Measurements from ENCODE around the gene USP3. TPM values are rescaled to one million over a fixed set of nuclear protein-coding genes. Genes with fewer than 3 reads are reported as not detected.

The USP3 gene
- total and polyA plus RNA-seq, 9 of the 15 experiments (the other 6 are each of a cell fraction or from before 2014, with no cell fraction given), result 17.3 to 54.3 (median 34.8) TPM

DNA sequence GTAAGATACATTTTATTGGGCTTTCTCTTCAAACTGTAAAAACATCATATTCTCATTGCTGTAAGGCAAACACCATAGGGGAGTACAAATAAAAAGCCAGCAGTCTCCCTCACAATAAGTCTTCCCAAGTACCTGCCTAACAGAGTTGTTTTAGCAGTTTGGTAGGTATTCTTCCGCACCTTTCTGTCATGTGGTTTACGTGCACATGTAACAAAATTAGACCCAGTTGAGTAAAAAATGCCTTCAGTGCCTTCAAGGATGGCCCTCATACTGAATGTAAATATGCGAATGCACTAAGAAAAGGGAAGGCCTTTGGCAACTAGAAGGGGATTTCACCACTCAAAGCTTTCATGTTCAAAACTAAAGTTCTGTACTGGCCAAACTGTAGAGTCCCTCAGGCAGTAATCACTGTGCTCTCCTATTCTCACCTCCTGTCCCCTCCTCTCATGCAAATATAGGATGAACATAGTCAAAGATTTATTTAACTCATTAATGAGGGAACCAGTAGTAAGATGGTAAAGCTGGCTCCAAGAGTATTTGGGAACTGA lies 26.4 kb downstream of the USP3 start:
- TF ChIP-seq ZNF644 (tag; IDR thresholded peaks at IDR 0.05; ENCODE audit: low read depth) (no peak), STAT5A (IDR thresholded peaks at IDR 0.05; ENCODE audit: borderline replicate concordance, low read length) (no peak), FOXA3 (CRISPR knock-in tag; conservative IDR thresholded peaks at IDR 0.05 in 1 of 2, IDR thresholded peaks at IDR 0.05 in 1 of 2) (no peak), MECOM (CRISPR knock-in tag; IDR thresholded peaks at IDR 0.05) (no peak), ZNF561 (CRISPR knock-in tag; conservative IDR thresholded peaks at IDR 0.05) (no peak), RUNX1 (IDR thresholded peaks at IDR 0.05; ENCODE audit: low read depth) (no peak), HNRNPK (IDR thresholded peaks at IDR 0.05; ENCODE audit: low read depth, low read length, poor library complexity, severe bottlenecking) (no peak), NFATC3 (IDR thresholded peaks at IDR 0.05) (no peak), XRCC5 (IDR thresholded peaks at IDR 0.05; ENCODE audit: low read depth, low read length) (no peak), ZNF830 (CRISPR knock-in tag; IDR thresholded peaks at IDR 0.05) (no peak), ETV6 (IDR thresholded peaks at IDR 0.05; ENCODE audit: borderline replicate concordance in 1 of 2, low read depth in 2 of 2, low read length in 1 of 2) (no peak), ETV6 (CRISPR knock-in tag; IDR thresholded peaks at IDR 0.05; ENCODE audit: borderline replicate concordance) (no peak), MAFG (tag; conservative IDR thresholded peaks at IDR 0.05) (no peak)
- TF ChIP-seq, protein P1, sequence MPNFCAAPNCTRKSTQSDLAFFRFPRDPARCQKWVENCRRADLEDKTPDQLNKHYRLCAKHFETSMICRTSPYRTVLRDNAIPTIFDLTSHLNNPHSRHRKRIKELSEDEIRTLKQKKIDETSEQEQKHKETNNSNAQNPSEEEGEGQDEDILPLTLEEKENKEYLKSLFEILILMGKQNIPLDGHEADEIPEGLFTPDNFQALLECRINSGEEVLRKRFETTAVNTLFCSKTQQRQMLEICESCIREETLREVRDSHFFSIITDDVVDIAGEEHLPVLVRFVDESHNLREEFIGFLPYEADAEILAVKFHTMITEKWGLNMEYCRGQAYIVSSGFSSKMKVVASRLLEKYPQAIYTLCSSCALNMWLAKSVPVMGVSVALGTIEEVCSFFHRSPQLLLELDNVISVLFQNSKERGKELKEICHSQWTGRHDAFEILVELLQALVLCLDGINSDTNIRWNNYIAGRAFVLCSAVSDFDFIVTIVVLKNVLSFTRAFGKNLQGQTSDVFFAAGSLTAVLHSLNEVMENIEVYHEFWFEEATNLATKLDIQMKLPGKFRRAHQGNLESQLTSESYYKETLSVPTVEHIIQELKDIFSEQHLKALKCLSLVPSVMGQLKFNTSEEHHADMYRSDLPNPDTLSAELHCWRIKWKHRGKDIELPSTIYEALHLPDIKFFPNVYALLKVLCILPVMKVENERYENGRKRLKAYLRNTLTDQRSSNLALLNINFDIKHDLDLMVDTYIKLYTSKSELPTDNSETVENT (CRISPR knock-in tag; IDR thresholded peaks at IDR 0.05), result no peak
- TF ChIP-seq, protein P2, sequence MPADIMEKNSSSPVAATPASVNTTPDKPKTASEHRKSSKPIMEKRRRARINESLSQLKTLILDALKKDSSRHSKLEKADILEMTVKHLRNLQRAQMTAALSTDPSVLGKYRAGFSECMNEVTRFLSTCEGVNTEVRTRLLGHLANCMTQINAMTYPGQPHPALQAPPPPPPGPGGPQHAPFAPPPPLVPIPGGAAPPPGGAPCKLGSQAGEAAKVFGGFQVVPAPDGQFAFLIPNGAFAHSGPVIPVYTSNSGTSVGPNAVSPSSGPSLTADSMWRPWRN (IDR thresholded peaks at IDR 0.05; ENCODE audit: low read depth), result no peak
- Histone ChIP-seq H3K9me1 (ENCODE audit: control insufficient read depth, insufficient read depth, low read length) (no peaks in the 10 kb centered on the region), H3K27ac (ENCODE audit: extremely low read depth, low read depth, low read length) (no peak overlapping the region), H3K9ac (ENCODE audit: insufficient read depth in 1 of 2, low read depth in 2 of 2, low read length in 2 of 2) (no peak overlapping the region), H3K9me3 (replicated peaks; ENCODE audit: control insufficient read depth, insufficient read depth, low read depth, low read length) (no peaks in the 10 kb centered on the region), H3K4me1 (replicated peaks in 1 of 2; ENCODE audit: control insufficient read depth in 2 of 2, insufficient read depth in 2 of 2, low read length in 2 of 2) (peaks cover 3 to 10% of the 10 kb centered on the region in 2 experiments; a peak in 2 of 5 replicates), H4K20me1 (replicated peaks; ENCODE audit: control insufficient read depth, insufficient read depth, low read length) (no peaks in the 10 kb centered on the region), H3K79me2 (ENCODE audit: control insufficient read depth, insufficient read depth, low read length) (peaks cover 96% of the 10 kb centered on the region), H2AFZ (ENCODE audit: low read depth, low read length) (no peak overlapping the region), H3K4me2 (ENCODE audit: insufficient read depth, low read length) (no peak overlapping the region), H3K27me3 (ENCODE audit: control insufficient read depth in 2 of 2, insufficient read depth in 2 of 2, low read length in 2 of 2) (no peaks in the 10 kb centered on the region), H3K4me3 (no peak overlapping the region), H3K36me3 (ENCODE audit: control insufficient read depth, insufficient read depth, low read length) (no peaks in the 10 kb centered on the region)
- intact Hi-C loops (cut with micrococcal nuclease) (no loop called here), in situ Hi-C loops (cut with MboI) (no loop called here)
- ChIA-PET POLR2A (interaction anchor here (0.5 to 1.2 kb wide), 4 partner anchors 9 to 513 kb away, joined by 3 to 5 read pairs (median 3); no protein-coding TSS in a partner anchor), CTCF (ENCODE audit: low intra/inter-chr PET ratio) (no interaction called here)
- BruUV-seq (replicated peaks), result no TSS peak
- DNase-seq (ENCODE audit: extremely low read depth in 1 of 4, low spot score in 3 of 4), result no peak
- 89% methylated on average over 3 of the region's 3 CpGs for WGBS (ENCODE audit: insufficient coverage, low coverage, missing lambda C conversion rate)
- no peak for FAIRE-seq
- no peak for ATAC-seq

Data from K562 (cell line).